Measurements from ENCODE around the gene BRF1.

Gene BRF1

DNA sequence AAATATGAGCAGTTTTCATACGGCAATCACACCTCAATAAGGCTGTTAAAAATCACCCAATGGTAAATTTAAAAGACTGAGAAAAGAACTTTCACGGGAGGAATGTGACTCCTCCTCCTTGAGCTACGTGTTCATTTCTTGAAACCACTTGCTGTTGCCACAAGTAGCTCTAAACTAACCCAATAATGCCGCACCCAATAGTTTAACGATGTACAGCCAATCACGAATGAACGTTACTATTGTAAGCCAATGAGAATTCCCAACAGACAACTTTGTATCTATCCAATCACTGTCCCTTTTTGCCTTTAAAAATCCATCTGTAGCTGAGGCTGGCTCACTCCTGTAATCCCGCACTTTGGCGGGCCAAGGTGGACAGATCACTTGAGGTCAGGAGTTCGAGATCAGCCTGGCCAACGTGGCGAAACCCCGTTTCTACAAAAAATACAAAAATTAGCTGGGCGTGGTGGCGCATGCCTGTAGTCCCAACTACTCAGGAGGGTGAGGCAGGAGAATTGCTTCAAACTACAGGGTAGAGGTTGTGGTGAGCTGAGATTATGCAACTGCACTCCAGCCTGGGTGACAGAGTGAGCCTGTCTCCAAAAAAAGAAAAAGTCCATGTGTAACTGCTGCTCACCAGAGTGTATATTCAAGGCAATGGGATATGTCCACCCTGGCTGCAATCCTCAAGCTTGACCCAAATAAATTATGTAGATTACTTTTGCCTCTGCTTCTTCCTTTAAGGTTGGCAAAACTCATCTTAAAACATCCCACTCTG lies 76.8 kb downstream of the BRF1 start:
- no peak for DNase-seq

DNA sequence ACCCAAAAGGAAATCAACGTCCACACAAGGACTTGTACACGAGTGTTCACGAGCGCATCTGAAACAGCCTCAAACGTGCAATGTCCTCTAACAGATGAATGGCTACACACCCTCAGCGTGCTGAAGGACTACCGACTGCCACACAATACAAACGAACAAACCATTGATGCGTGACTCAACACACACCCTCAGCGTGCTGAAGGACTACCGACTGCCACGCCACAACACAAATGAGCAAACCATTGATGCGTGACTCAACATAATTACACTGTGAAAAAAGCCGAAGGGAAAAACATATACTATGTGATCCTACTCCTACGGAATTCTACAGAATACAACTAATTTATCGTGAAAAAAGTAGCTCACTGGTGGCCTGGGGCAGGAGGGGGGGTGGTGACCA lies 77.5 kb downstream of the BRF1 start:
- DNase-seq = no peak

DNA sequence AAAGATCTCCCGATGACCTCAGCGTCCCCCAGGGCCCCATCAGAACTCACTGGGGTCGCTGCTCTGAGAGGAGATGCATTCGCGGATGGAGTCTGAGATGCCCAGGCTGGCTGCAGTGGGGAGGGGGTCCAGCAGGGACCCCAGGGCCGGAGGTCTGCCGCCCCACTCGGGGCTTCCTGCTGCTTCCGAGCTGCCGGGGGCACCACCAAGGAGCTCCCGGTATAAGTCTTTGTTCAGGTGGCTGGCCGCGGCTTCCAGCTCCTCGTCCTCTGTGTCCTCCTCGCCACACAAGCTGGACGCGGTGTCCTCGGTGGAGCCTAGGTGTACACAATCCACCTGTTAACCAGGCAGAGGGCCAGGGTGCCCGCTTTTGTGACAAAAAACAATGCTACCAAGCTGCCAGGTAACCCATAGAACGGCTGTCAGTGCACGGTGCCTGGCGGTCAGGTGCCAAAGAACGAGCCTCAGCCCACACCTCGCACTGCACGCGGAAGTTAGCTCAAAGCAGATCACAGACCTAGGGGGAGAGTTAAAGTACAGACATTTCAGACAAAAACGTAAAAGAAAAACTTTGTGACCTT lies 79.1 kb downstream of the BRF1 start:
- no peak for DNase-seq

DNA sequence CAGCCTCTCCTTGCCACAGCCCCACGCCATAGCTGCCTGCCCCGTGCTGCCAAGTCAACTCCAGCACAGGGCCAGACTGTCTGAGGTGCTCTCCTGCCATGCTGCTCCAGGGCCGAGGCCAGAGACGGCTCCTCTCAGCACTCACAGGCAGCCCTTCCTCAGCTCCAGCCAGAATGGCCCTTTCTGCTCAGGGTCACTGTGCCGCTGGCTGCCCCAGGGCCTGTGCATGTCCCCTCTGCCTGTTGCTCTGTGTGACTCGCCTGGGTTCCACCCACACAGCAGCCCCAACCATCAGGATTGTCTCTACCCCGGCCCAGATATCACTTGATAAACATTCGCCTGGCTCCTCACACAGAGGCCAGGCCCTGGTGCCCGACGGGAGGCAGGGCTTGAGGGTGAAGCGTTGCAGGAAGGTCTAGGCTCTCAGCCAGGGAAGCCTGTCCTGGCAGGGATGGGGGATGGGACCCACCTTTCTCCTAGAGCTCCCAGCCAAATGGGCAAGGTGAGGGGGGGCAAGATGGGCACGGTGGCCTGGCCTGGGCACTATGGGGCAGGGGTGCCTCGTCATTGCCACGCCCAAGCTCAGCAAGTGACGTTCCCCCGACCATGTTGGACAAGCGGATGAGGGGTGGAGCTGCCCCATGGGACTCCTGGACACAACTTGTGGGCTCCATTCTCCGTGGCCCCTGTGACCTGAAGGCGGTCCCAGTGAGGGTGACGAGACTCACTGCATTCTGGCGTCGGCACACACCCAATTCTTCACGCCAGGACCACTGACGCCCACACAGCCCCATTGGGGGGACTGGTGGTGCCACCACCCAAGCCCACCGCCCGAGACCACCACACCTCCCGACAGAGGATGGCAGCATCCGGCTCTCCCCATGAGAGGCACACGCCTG lies 79.9 kb downstream of the BRF1 start:
- DNase-seq = no peak

DNA sequence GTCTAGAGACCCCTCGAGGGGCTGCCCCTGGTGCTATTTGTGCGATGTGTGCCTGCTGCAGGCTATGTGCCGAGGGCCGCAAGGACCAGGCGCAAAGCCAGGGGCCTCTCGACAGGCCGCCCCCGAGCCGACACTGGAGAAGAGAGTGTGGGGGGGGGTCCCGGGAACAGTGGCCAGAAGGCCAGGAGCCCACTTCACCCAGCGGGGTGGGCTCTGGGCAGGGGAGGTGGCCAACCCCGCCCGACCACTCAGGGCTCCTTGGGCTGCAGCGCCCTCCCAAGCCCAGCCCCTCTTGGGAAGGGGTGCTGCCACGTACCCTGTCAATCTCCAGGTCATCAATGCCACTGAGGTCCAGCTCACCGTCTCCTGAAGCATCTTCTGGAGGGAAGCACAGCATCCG lies 81.0 kb downstream of the BRF1 start:
- no peak for DNase-seq

DNA sequence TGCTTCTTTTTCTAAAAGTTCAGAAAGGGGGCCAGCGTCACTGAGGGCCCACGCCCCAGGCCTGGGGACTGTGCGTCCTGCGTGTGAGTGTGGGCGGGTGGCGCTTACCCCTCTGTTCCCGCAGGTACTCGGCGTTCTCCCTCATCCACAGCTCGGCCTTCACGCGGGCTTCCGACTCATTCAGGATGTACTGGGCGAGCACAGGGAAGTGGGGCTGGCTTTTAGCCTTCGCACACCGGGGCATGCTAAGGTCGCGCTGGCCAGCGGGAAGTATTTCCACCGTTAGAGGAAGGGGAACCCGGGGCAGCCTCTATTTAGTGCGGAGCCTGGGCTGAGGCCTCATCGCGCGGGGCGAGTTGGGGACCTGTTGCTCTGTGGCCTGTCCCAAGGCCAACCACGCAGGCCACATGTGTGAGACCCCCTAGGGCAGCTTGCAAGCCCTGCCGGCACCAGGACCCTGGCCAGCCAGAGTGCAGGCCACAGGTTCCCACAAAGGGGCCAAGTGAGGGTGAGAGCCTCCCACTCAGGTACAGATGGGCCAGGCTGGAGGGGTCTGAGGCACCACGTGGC lies 81.7 kb downstream of the BRF1 start:
- DNase-seq = no peak

DNA sequence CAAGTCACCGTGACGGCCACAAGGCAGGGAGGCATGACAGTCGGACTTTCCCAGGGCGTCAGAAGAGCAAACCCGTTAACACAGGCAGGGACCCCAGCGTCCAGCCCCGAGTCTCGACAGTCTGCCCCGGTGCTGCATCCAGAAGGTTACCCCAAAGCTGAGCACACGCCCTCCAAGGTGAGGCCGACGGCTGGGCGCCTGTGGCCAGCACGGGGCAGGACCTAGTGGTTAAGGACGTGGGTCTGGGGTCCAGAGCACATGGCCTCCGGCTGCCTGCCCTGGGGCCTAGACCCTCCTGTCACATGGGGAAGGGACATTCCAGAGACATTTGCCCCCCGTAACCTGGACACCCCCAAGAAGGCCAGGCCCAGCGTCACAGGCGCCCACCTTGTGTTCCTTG lies 82.2 kb downstream of the BRF1 start:
- DNase-seq = no peak

DNA sequence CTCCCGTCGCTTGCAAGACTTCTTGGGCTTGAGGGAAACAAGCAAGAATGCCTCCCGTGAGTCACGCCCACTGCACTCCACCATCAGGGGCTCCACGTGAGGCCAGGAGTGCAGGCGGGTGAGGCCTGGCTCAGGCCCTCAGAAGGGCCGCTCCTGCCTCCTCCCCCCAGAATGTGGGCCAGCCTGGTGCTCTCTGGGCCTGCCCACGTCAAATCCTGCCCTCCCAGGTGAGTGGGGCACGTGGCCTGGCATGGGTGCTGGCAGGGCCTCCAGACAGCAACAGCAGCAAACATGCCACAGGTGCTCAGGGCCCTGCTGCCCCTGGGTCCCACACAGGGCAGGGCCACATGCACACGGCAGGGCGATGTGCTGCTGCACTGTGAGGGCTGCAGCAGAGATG lies 83.0 kb downstream of the BRF1 start:
- DNase-seq = no peak

DNA sequence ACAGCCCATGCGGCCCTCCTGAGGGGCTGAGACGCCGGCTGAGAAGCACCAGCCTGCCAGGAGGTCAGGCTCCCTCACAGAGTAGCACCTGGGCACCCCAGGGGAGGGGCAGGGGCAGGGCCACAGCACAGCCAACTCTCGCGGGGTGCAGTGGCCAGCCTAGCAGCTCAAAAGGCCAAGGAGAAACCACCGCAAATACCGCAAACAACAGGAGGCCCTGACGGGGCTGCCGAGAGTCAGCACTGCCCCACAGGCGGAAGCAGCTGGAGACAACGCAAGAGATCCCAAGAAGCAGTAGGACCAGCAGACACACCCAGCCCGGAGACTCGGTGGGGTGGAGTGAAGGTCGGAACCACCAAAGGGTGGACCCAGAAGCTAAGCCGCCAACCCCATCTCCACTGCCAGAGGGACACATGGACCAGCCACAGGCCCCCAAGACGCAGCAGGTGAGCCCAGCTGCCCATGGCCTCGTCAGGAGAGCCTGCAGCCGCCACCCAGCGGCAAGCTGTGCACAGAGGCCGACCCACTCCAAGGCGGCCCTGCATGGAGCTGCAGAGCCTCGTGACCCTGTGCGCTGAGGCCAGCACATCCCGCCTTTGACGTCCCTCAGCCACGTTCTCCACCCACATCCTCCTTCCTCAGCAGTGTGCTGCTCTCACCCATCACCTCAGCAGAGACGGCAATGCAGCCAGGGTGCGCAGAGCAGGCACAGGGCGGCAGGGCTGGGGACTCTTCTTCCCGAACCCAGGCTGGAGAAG lies 84.1 kb downstream of the BRF1 start:
- DNase-seq = no peak

DNA sequence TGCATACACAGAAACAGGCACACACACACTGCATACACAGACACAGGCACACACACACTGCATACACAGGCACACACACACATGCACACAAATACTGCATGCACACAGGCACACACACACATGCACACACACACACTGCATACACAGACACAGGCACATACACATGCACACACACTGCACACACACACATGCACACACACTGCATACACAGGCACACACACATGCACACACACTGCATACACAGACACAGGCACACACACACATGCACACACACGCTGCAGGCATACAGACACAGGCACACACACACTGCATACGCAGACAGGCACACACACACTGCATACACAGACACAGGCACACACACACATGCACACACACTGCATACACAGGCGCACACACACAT lies 85.2 kb downstream of the BRF1 start:
- no peak for DNase-seq

DNA sequence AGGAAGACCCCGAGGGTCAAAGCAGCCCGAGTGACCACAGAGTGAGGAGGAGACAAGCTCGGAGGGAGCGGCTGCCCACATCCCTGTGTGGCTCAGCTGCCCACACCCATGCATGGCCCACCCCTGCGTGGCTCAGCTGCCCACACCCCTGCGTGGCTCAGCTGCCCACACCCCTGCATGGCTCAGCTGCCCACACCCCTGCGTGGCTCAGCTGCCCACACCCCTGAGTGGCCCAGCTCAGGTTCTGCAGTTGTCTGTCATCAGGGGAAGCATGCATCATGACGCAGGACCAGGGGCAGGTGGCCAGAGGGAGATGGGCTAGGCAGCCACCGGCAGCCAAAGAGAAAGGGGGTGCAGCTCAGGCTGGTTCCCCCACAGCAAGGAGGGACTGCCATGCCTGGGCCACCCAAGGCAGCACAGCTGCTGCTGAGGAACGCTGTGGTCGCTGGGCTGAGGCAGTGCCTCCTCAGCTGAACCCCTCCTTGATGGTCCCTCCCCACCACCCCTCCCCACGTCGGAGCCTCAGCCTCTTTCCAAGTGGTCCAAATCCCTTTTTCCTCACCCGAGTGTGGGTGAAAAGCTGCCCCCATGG lies 86.4 kb downstream of the BRF1 start:
- DNase-seq = no peak

DNA sequence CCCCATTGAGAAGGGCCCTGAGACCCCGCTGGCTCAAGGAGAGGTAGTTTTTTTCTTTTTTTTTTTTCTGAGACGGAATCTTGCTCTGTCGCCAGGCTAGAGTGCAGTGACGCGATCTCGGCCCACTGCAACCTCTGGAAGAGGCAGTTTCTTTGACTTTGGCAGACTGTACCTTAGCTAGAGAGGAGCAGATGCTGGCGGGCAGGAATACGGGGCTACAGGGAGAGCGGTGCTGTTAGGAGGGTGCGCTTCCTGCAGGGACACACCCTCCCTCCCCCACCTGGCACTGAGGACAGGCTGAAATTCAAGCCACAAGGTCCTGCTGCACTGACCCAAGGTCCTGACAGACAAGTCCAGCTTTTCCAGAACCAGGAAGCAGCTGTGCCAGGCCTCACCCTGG lies 87.4 kb downstream of the BRF1 start:
- no peak for DNase-seq

DNA sequence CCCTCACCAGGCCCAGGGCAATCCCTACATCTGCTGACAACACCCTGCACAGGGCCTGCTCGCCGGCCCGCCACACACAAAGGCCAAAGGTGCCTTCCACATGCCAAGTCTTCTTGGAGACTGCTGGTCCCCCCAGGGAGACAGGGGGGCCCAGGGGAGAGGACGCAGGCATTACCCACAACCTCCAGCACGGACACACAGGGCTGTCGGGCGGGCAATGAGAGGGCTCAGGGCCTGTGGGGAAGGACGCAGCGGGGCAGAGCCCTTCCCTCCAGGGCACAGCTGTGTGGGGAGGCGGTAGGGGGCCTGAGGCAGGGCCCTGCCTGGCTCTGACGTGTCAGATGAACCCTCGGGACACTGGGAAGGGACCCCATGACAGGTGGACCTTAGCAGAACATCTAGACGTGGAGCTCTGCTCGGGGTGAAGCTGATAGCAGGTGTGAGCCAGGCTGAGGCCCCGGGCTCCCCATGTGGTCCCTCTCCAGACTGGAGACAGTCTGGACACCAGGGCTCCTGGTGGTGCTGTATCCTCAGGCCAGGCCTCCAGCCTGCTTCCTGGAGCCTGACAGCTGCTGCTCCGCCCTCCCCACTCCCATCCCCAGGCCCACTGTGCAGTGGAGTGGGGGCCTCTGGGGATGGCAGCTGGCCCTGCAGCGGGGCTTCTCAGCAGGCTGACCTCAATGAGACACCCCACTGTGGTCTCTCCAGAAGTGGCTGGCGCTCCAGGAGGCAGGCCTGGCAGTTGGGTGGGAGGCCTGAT lies 88.1 kb downstream of the BRF1 start:
- DNase-seq = no peak

DNA sequence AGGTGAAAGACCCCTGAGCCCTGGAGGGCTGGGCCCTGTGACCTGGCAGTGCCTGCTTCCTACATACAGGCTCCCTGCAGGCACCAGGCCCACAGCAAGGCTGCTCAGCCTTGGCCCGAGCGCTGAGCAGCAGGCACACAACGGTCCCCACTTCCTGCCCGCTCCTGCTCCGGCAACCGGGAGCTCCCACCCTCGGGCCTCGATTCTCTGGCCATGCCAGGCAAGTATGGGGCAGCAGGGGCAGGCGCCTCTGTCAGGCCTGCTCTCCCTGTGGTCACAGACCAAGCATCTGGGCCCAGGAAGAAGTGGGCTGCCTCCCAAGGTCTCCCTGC lies 89.1 kb downstream of the BRF1 start:
- DNase-seq = no peak

DNA sequence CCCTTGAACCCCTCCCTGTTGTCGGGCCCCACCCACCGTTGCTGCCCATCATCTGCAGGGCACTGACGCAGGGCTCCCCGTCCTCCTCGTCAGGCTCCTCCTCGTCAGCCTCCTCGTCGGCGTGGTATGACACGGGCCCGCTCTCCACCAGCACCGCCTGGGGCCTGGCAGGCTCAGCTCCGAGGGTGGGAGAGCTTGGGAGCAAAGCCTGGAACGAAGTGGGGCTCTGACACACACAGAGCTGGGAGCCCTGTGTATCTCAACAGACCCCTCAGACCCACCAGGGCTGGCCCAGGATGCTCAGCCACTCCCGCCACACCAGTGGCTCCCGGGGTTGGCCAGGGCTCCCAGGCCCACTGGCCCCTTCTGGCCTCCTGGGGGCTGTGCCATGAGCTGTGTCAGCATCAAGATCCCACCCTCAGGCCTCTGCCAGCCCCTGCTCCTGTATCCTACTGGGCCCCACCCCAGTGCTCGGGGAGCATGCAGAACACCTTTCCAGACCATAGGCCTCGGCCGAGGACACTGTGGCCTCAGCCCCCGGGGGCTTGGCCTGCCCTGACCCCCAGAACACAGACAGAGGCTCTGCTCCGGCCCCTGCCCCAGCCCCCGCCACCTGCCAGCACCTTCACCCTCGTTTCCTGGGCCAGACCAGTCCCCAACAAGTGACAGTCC lies 89.6 kb downstream of the BRF1 start:
- no peak for DNase-seq

DNA sequence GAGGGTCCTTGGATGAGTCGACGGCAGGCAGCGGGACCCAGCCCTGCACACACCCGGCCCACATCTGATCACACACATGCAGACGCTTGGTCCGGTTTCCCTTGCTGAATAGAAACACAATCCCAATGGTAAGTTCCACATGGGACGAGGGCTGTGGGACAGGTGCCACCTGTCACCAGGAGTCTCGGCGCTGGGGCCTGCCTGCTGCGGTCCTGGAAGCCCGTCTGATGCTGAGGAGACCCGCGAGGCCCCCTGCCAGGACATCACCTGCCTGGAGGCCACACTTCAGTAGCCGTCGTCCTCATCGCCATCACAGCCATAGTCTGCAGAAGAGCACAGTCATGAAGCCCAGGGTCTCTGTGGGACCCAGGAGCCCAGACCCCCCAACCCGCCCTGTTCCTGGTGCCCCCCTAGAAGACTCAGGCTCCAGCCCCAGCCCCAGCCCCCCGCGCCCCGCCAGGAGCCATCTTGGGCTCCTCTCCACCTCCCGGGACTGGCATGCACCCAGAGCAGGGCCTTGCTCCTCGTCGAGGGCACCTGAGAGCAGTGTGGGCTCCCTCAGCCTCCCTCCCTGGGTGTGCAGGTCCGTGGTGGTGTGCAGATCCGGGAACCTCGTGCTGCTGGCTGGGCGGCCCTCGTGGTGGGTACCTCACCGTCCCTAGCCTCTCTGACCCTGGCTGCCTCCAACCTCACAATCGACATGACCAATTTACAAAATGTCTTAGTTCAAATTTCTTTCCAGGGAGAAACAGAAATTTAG lies 90.4 kb downstream of the BRF1 start:
- DNase-seq = no peak

DNA sequence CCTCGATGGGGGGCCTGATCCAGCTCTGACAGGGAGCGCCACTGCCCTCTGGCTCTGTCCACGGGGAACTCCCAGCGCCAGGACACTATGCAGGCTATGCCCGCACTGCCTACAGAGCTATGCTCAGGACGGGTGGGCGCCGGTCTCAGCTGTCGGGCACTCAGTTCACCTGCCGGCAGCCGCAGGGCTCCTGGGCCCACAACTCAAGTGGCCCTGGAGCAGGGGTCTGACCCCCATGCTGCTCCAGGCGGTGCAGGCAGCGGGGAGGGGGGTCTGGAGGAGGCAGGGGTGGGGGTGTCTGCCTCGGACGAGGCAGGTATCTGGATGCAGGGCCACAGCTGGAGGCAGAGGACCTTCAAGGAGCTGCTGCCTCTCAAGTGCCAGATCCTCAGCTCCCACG lies 91.2 kb downstream of the BRF1 start:
- no peak for DNase-seq

DNA sequence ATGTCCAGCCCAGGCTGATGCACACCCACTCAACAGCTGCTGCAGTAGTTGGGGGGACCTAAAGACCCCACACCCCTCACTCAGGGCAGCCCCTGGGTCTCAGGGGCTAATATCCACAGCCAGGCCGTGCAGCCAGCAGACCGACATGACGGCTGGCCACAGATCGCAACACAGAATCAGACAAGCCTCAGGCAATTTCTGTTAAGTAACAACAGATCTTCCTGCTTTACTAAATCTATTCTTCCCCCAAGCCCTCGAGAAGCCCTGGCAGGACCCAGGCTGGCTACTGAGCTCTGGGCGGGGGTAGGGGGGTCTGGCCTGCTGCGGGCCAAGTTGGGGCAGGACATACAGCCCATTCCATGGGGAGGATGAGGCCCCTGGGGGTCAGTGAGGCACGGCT lies 91.7 kb downstream of the BRF1 start:
- DNase-seq = no peak

DNA sequence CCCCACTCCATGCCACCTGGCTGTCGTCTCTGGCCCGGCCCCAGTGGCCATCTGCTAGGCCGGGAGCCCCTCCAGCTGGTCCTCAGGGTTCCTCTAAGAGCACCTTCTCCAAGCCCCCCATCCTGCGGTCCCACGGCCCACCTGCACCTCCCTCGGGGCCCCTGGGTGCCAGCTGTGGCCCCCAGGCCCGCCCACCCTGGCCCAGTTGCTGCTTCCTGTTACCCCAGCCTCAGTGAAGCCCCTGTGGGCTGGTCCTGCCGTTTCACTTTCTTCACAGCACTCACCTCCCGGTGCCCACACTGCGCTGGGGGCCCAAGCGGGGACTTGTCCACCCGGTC lies 92.1 kb downstream of the BRF1 start:
- DNase-seq = no peak

DNA sequence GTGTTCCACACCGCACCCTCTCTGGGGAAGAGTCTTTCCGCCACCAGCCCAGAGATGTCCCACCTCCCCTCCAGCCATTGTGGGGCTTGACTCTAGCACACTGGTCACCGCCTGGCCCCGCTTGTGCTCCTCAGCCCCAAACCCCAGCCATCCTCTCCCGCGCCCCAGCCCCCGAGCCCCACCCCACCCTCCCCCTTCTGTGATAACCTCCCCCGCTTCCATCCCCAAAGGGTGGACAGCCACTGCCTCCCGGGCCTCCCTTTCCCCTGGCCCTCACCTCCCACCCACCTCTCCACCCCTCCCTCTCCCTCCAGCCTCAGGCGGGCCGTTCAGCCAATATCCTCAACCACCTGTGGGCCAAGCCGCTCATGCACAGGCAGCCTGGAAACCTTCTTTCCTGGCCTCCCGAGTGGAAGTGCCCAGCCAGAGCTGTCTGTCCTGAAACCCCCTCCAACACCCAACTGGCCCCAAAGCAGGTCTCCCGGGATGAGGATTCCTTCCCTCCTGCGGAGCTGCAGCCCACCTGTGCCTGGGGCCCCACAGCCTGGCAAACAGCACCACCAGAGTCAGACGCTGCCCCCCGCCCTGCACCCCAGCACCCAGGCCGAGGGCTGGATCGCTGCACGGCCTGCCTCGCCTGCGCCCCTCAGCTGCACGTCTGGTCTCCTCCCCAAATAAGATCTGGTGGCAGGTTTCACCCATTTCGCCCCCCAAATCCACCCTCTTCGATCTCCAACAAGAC lies 92.6 kb downstream of the BRF1 start:
- DNase-seq = no peak
